IMR-90 (cell line): ENCODE measurements around the gene DMRT1. TPM values are rescaled to one million over a fixed set of nuclear protein-coding genes. Genes with fewer than 3 reads are reported as not detected.

ENCODE experiments used
- ATAC-seq: fragments of 200-7000 bp; cut with Tn5 transposase; 2 replicates; pipeline ENCODE4 v1.9.1; 2020; ENCODE audit warnings: low read depth, mild to moderate bottlenecking, moderate library complexity
- BruUV-seq: library from RNA; stranded (reverse); fragments of 400-500 nt; replicated peaks from 2 replicates; lab custom pipeline; 2021; lab: Mats Ljungman, UMichigan
- CTCF ChIA-PET: fragments of 300-600 bp; formaldehyde crosslinking; extraction: SDS; loops from one replicate; lab custom pipeline; 2021; ENCODE audit warnings: antibody characterized with exemption; lab: Yijun Ruan, JAX
- POLR2A ChIA-PET: fragments of 300-600 bp; sonication (Branson Sonifier 250); formaldehyde crosslinking; loops from one replicate; lab custom pipeline; 2022; ENCODE audit warnings: antibody characterized with exemption; ENCODE audit not compliant: unreplicated experiment; lab: Charles Lee
- DNase-seq: peaks from one replicate; pipeline ENCODE4 v3.0.0; 2013
- H2AFZ ChIP-seq: replicated peaks from 2 replicates; pipeline ENCODE3; 2013; ENCODE audit warnings: low read length, mild to moderate bottlenecking; ENCODE audit not compliant: poor library complexity
- H2AK5ac ChIP-seq: 2 replicates; pipeline ENCODE4 v1.6.1; 2013; ENCODE audit warnings: low read depth, low read length, inconsistent platforms
- H2AK9ac ChIP-seq: replicated peaks from 2 replicates; pipeline ENCODE3; 2013; ENCODE audit warnings: mild to moderate bottlenecking, low read depth, low read length, moderate library complexity; ENCODE audit not compliant: poor library complexity
- H2BK120ac ChIP-seq: 2 replicates; pipeline ENCODE4 v1.6.1; 2013; ENCODE audit warnings: low read depth, low read length, inconsistent platforms
- H2BK15ac ChIP-seq: 3 replicates; pipeline ENCODE4 v1.6.1; 2013; ENCODE audit warnings: low read depth, low read length, inconsistent platforms
- H2BK20ac ChIP-seq: 2 replicates; pipeline ENCODE4 v1.6.1; 2013; ENCODE audit warnings: low read depth, mild to moderate bottlenecking, inconsistent platforms, low read length, moderate library complexity
- H2BK5ac ChIP-seq: 2 replicates; pipeline ENCODE4 v1.6.1; 2013; ENCODE audit warnings: mild to moderate bottlenecking, low read depth, low read length, inconsistent platforms; ENCODE audit not compliant: poor library complexity, severe bottlenecking
- H3K14ac ChIP-seq: replicated peaks from 2 replicates; pipeline ENCODE4 v1.6.1; 2013; ENCODE audit warnings: low read depth, low read length, inconsistent platforms
- H3K18ac ChIP-seq: 2 replicates; pipeline ENCODE4 v1.6.1; 2013; ENCODE audit warnings: low read depth, low read length, control low read depth
- H3K23ac ChIP-seq: 2 replicates; pipeline ENCODE4 v1.6.1; 2013; ENCODE audit warnings: low read depth, low read length, inconsistent platforms
- H3K27ac ChIP-seq: 2 replicates; pipeline ENCODE4 v1.5.1; 2013; ENCODE audit warnings: mild to moderate bottlenecking, control low read depth, low read length; ENCODE audit not compliant: insufficient read depth
- H3K27me3 ChIP-seq: 2 replicates; pipeline ENCODE4 v1.6.1; 2013; ENCODE audit warnings: low read length; ENCODE audit not compliant: control insufficient read depth, insufficient read depth
- H3K36me3 ChIP-seq: 2 replicates; pipeline ENCODE4 v1.6.1; 2013; ENCODE audit warnings: low read length, mixed read lengths; ENCODE audit not compliant: control insufficient read depth, insufficient read depth
- H3K4ac ChIP-seq: 2 replicates; pipeline ENCODE4 v1.6.1; 2013; ENCODE audit warnings: low read depth, low read length, inconsistent platforms
- H3K4me1 ChIP-seq: 2 replicates; pipeline ENCODE4 v1.6.1; 2013; ENCODE audit warnings: low read length, mixed read lengths; ENCODE audit not compliant: control insufficient read depth, insufficient read depth
- H3K4me2 ChIP-seq: 2 replicates; pipeline ENCODE4 v1.6.1; 2013; ENCODE audit warnings: low read depth, mild to moderate bottlenecking, control low read depth, low read length, moderate library complexity
- H3K4me3 ChIP-seq: 2 replicates; pipeline ENCODE4 v1.5.1; 2013; ENCODE audit warnings: low read depth, mild to moderate bottlenecking, control low read depth, low read length, moderate library complexity; ENCODE audit not compliant: insufficient read depth
- H3K56ac ChIP-seq: 2 replicates; pipeline ENCODE4 v1.6.1; 2013; ENCODE audit warnings: low read length, inconsistent platforms; ENCODE audit not compliant: insufficient read depth; ENCODE audit errors: extremely low read depth
- H3K79me1 ChIP-seq, 2 experiments: 2 replicates each; pipeline ENCODE4 v1.6.1; 2013; ENCODE audit warnings: low read length in 2 of 2, inconsistent platforms in 1 of 2, low read depth in 1 of 2
- H3K9ac ChIP-seq: 2 replicates; pipeline ENCODE4 v1.6.1; 2013; ENCODE audit warnings: low read depth, low read length, control low read depth
- H3K9me1 ChIP-seq: 2 replicates; pipeline ENCODE4 v1.6.1; 2013; ENCODE audit warnings: low read length, inconsistent platforms; ENCODE audit not compliant: insufficient read depth
- H3K9me3 ChIP-seq: 2 replicates; pipeline ENCODE4 v1.6.1; 2013; ENCODE audit warnings: low read length; ENCODE audit not compliant: control insufficient read depth, insufficient read depth
- H4K20me1 ChIP-seq: 2 replicates; pipeline ENCODE4 v1.6.1; 2013; ENCODE audit warnings: low read length, inconsistent platforms; ENCODE audit not compliant: insufficient read depth
- H4K5ac ChIP-seq: 2 replicates; pipeline ENCODE4 v1.6.1; 2013; ENCODE audit warnings: mild to moderate bottlenecking, low read depth, low read length, control low read depth
- H4K8ac ChIP-seq, 2 experiments: 2 replicates each; pipeline ENCODE4 v1.6.1; 2013; ENCODE audit warnings: low read depth in 2 of 2, low read length in 2 of 2, control low read depth in 1 of 2, inconsistent platforms in 1 of 2
- H4K91ac ChIP-seq: 2 replicates; pipeline ENCODE4 v1.6.1; 2013; ENCODE audit warnings: low read depth, low read length, inconsistent platforms; ENCODE audit not compliant: insufficient read depth
- CHD1 ChIP-seq: IDR thresholded peaks from 2 replicates; pipeline ENCODE4 v1.6.1; 2012; ENCODE audit warnings: low read depth, low read length, improper control_type of control experiment
- FOS ChIP-seq: fragments of 150-350 bp; IDR thresholded peaks from 2 replicates; pipeline ENCODE4 v1.6.1; 2016; ENCODE audit warnings: low read depth, low read length
- POLR2A ChIP-seq: IDR thresholded peaks from 2 replicates; pipeline ENCODE4 v1.6.1; 2012; ENCODE audit warnings: mild to moderate bottlenecking, low read depth, low read length
- RFX5 ChIP-seq: IDR thresholded peaks from 2 replicates; pipeline ENCODE4 v1.8.0; 2012; ENCODE audit warnings: low read depth, mild to moderate bottlenecking, low read length, moderate library complexity
- WGBS, 2 experiments: methylation state at CpG; one replicate each; pipeline versions ENCODE4 v1.1.5 to v1.1.7; 2013; ENCODE audit warnings: missing lambda C conversion rate in 2 of 2; ENCODE audit not compliant: insufficient read length in 1 of 2; ENCODE audit errors: extremely low coverage in 2 of 2; 5-methylcytosine and 5-hydroxymethylcytosine counted together
- dilution Hi-C: fragments of 300-500 bp; cut with HindIII; formaldehyde crosslinking; loops from one replicate; pipeline ENCODE4 v1.14.3; 2018; ENCODE audit warnings: low sequenced_read_pairs; ENCODE audit not compliant: unreplicated experiment
- in situ Hi-C: fragments of 300-500 bp; cut with MboI; formaldehyde crosslinking; loops from 3 replicates; pipeline ENCODE4 v1.14.3; 2019; ENCODE audit warnings: low sequenced_read_pairs, inconsistent platforms, mixed read lengths
- intact Hi-C: fragments of 100-400 bp; cut with micrococcal nuclease; formaldehyde crosslinking; loops from 2 replicates; pipeline ENCODE4 v1.10.0; 2022
- polyA plus RNA-seq, 3 experiments: library from polyadenylated mRNA; depleted of rRNA; stranded (reverse); fragments of >200 nt; gene quantifications; 2 replicates each; pipeline ENCODE4 v1.2.3, GENCODE V29; 2012; ENCODE audit warnings: low replicate concordance in 1 of 3
- total RNA-seq: library from RNA; depleted of rRNA; stranded (reverse); fragments of >200 nt; gene quantifications from 2 replicates; pipeline ENCODE4 v1.2.3, GENCODE V29; 2012
- TF ChIP-seq, protein P1 (sequence below): conservative IDR thresholded peaks from 2 replicates; pipeline ENCODE4 v1.5.1; 2012; ENCODE audit warnings: mild to moderate bottlenecking, low read depth, low read length, improper control_type of control experiment

DMRT1 gene
- total and polyA plus RNA-seq, 2 of the 4 experiments (the other 2 are of a cell fraction), result not detected

DNA sequence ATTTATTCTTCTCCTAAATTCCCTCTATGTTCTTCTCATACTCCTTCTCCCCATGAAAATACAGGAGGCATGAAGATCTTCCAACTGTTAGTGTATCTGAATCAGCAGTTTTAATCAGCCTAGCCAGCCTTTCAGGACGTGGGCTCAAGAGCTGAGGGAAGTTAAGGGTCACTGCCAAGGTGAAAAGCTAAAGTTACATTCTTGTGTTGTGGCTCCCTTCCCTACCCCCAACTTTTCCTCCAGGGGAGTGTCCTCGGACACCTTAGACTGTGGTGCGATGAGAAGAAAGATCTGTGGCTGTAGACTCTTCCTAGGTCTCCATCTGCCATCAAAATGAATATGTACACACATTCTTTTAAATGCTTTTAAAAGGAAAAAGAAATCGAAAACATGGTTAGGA is 139.1 kb downstream of the DMRT1 start:
- Histone ChIP-seq H3K36me3 (no peaks in the 10 kb centered on the region), H2BK5ac (no peak overlapping the region), H3K9ac (no peak overlapping the region), H3K4me2 (no peak overlapping the region), H3K79me1 (no peaks in the 10 kb centered on the region), H2AFZ (no peak overlapping the region), H3K14ac (no peak overlapping the region), H2AK5ac (no peak overlapping the region), H2AK9ac (no peak overlapping the region), H4K20me1 (no peaks in the 10 kb centered on the region), H4K91ac (no peak overlapping the region), H4K5ac (no peak overlapping the region), H3K56ac (no peak overlapping the region), H3K27ac (no peak overlapping the region), H2BK20ac (no peak overlapping the region), H3K27me3 (peaks cover 58% of the 10 kb centered on the region), H2BK15ac (no peak overlapping the region), H3K4me3 (no peak overlapping the region), H3K9me3 (no peaks in the 10 kb centered on the region), H3K4me1 (no peaks in the 10 kb centered on the region), H2BK120ac (no peak overlapping the region), H3K18ac (no peak overlapping the region), H3K4ac (no peak overlapping the region), H4K8ac (no peak overlapping the region), H3K9me1 (no peaks in the 10 kb centered on the region), H3K23ac (no peak overlapping the region)
- ChIA-PET POLR2A (no interaction called here), CTCF (no interaction called here)
- DNase-seq, result no peak
- in situ Hi-C loops (no loop called here), intact Hi-C loops (loop anchor here (2.0 kb wide), 1 partner anchor 62 kb away; no protein-coding TSS in a partner anchor), dilution Hi-C loops (no loop called here)
- no CpG with 5 or more reads among the region's 4 CpGs for WGBS, 2 experiments
- ATAC-seq, result no peak
- TF ChIP-seq FOS (no peak), RFX5 (no peak), POLR2A (no peak), CHD1 (no peak)
- TF ChIP-seq, protein P1, sequence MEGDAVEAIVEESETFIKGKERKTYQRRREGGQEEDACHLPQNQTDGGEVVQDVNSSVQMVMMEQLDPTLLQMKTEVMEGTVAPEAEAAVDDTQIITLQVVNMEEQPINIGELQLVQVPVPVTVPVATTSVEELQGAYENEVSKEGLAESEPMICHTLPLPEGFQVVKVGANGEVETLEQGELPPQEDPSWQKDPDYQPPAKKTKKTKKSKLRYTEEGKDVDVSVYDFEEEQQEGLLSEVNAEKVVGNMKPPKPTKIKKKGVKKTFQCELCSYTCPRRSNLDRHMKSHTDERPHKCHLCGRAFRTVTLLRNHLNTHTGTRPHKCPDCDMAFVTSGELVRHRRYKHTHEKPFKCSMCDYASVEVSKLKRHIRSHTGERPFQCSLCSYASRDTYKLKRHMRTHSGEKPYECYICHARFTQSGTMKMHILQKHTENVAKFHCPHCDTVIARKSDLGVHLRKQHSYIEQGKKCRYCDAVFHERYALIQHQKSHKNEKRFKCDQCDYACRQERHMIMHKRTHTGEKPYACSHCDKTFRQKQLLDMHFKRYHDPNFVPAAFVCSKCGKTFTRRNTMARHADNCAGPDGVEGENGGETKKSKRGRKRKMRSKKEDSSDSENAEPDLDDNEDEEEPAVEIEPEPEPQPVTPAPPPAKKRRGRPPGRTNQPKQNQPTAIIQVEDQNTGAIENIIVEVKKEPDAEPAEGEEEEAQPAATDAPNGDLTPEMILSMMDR, result no peak
- BruUV-seq, result no TSS peak
